Retina (tissue), 1 donor: ENCODE results near the gene ACTR3.
A peak's percentile ranks its signal among the peaks of the same experiment; 100 is the strongest.
"Not testable (repeated sequence)": the region's sequence is repeated elsewhere in the genome, so short reads cannot be mapped to it uniquely, and the experiment has no call there.

Source experiments
- DNase-seq: peaks from one replicate; pipeline ENCODE4 v3.0.0-alpha.2; 2016

The ACTR3 gene

GRCh38 chr2:113906647-113907046 is 16.8 kb downstream of the ACTR3 start:
- DNase-seq, result no peak

GRCh38 chr2:113907297-113907696 is 17.4 kb downstream of the ACTR3 start:
- no peak for DNase-seq

GRCh38 chr2:113910110-113910717 is 20.3 kb downstream of the ACTR3 start:
- no peak for DNase-seq

GRCh38 chr2:113910967-113911678 is 21.2 kb downstream of the ACTR3 start:
- DNase-seq, result no peak

GRCh38 chr2:113915082-113915819 is 25.4 kb downstream of the ACTR3 start:
- no peak for DNase-seq

GRCh38 chr2:113918229-113918628 is 28.3 kb downstream of the ACTR3 start:
- DNase-seq, result no peak

GRCh38 chr2:113920996-113921395 is 31.1 kb downstream of the ACTR3 start:
- DNase-seq, result no peak

- DNase-seq, result no peak
Measured at GRCh38 chr2:113922335-113922734, 32.4 kb downstream of the ACTR3 start.

GRCh38 chr2:113922784-113923183 is 32.9 kb downstream of the ACTR3 start:
- DNase-seq, result no peak

- DNase-seq, result no peak
Measured at GRCh38 chr2:113925884-113926283, 36.0 kb downstream of the ACTR3 start.

- no peak for DNase-seq
Measured at GRCh38 chr2:113926314-113926713, 36.4 kb downstream of the ACTR3 start.

GRCh38 chr2:113930448-113930847 is 40.6 kb downstream of the ACTR3 start:
- no peak for DNase-seq

GRCh38 chr2:113937501-113937900 is 47.6 kb downstream of the ACTR3 start:
- no peak for DNase-seq

GRCh38 chr2:113940891-113941290 is 51.0 kb downstream of the ACTR3 start:
- DNase-seq, result no peak

GRCh38 chr2:113945784-113946183 is 55.9 kb downstream of the ACTR3 start:
- DNase-seq, result not testable (repeated sequence)

GRCh38 chr2:113950906-113951305 is 61.0 kb downstream of the ACTR3 start:
- not testable (repeated sequence) for DNase-seq

- no peak for DNase-seq
Measured at GRCh38 chr2:113961000-113961399, 71.1 kb downstream of the ACTR3 start.

GRCh38 chr2:113962692-113963480 is 73.0 kb downstream of the ACTR3 start:
- no peak for DNase-seq

GRCh38 chr2:113963965-113964364 is 74.1 kb downstream of the ACTR3 start:
- DNase-seq, result no peak

- no peak for DNase-seq
Measured at GRCh38 chr2:113964436-113964835, 74.5 kb downstream of the ACTR3 start.

- no peak for DNase-seq
Measured at GRCh38 chr2:113965228-113965627, 75.3 kb downstream of the ACTR3 start.

- peak; percentile 37 for DNase-seq
Measured at GRCh38 chr2:113965644-113966043, 75.8 kb downstream of the ACTR3 start.

GRCh38 chr2:113966171-113966570 is 76.3 kb downstream of the ACTR3 start:
- DNase-seq, result no peak
